AG09309 (cell line): ENCODE results near the gene RIPK4.

ENCODE experiments used
- DNase-seq: peaks from one replicate; pipeline ENCODE4 v3.0.0-alpha.2; 2010; ENCODE audit warnings: low read depth
- H3K4me3 ChIP-seq: 2 replicates; pipeline ENCODE4 v1.5.1; 2011; ENCODE audit warnings: mild to moderate bottlenecking, low read depth, low read length, moderate library complexity; ENCODE audit not compliant: control insufficient read depth
- CTCF ChIP-seq: IDR thresholded peaks from 2 replicates; pipeline ENCODE4 v1.5.1; 2011; ENCODE audit warnings: mild to moderate bottlenecking, low read depth, low read length, inconsistent platforms; ENCODE audit not compliant: insufficient read depth, control insufficient read depth; ENCODE audit errors: missing control alignments

Gene RIPK4

GRCh38 chr21:41808846-41809245, 42.0 kb upstream of the RIPK4 start:
- no peak for DNase-seq
- TF ChIP-seq CTCF = no peak

DNA sequence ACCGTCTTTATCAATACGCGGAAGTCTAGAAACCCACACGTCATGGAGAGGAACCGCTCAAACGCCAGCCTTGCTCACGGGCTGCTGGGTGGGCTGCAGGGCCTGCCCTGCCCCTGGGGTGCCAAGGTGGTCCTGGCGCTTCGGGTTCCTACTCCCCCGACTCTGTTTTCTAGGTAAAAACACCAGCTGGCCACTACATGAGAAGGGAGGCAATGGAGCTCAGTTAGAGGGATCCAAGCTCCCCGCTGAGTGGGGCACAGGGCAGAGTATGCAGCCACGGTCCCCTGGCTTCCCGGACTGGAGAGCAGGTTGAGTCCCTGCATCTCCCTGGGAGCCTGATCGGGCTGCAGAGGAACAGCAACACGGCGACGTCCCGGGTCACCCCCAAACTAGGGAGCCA, 41.2 kb upstream of the RIPK4 start:
- no peak for TF ChIP-seq CTCF
- no peak overlapping the region for H3K4me3 ChIP-seq
- no peak for DNase-seq

More at GRCh38 chr21:41808846-41809245, 42.0 kb upstream of the RIPK4 start:
- H3K4me3 ChIP-seq = no peak overlapping the region

- no peak for TF ChIP-seq CTCF
- DNase-seq = no peak
- H3K4me3 ChIP-seq = no peak overlapping the region
Observed at GRCh38 chr21:41806773-41807172, 39.9 kb upstream of the RIPK4 start.

- H3K4me3 ChIP-seq = no peak overlapping the region
- no peak for TF ChIP-seq CTCF
- DNase-seq = no peak
Observed at GRCh38 chr21:41805643-41806042, 38.8 kb upstream of the RIPK4 start.

GRCh38 chr21:41805038-41805437, 38.2 kb upstream of the RIPK4 start:
- DNase-seq = no peak
- TF ChIP-seq CTCF = no peak
- no peak overlapping the region for H3K4me3 ChIP-seq

DNA sequence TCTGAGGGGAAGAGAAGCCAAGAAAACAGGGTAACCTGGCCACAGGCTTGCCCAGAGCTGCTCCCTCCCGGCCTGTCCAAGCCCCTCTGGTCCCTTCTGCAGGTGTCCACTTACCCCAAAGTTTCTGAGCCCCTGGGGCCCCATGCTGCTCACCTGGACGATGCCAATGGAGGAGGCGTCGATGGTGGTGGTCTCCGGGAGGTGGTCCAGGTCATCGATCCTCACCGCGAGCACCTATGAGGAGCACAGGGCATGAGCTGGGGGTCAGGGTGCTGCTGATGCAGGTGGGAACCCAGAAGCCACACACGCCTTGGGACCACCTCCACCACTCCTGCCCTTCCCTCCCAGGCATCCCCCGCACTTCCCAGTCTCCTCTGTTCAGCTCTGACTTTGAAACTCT, 37.5 kb upstream of the RIPK4 start:
- TF ChIP-seq CTCF = no peak
- no peak overlapping the region for H3K4me3 ChIP-seq
- no peak for DNase-seq

DNA sequence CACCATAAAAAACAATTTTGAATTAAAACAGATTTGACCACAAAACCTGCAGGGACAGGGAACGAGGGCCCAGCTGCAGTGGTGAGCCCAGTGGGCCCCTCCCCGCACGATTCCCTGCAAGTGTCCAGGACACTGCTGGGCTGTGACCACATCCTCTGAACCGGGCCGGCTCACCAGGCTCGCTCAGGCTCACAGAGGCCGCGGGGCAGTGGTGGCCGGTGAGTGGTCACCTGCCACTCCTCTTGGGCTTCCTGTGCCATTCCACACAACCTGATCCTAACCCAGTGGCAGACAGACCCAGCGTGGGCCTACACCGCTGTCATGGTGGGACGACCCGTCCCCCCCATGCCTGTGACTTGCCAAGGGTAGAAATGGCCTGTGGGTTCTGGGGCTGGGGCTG, 36.5 kb upstream of the RIPK4 start:
- DNase-seq = no peak
- H3K4me3 ChIP-seq = no peak overlapping the region
- TF ChIP-seq CTCF = no peak
